Neural crest cell (in vitro differentiated cells): ENCODE results near the gene TRUB1. TPM values are rescaled to one million over a fixed set of nuclear protein-coding genes. Genes with fewer than 3 reads are reported as not detected.

Experiments used
- DNase-seq: peaks from one replicate; pipeline ENCODE4 v3.0.0; 2021; ENCODE audit warnings: low read depth, mixed read lengths, low spot score
- H3K27ac Mint-ChIP-seq: one replicate; pipeline ENCODE4 v1.8.0; 2021; ENCODE audit warnings: mild to moderate bottlenecking, mixed read lengths; ENCODE audit not compliant: unreplicated experiment
- H3K27me3 Mint-ChIP-seq: 2 replicates; pipeline ENCODE4 v1.8.0; 2021; ENCODE audit warnings: low read depth, mild to moderate bottlenecking, mixed read lengths
- H3K36me3 Mint-ChIP-seq: 2 replicates; pipeline ENCODE4 v1.8.0; 2021; ENCODE audit warnings: low read depth, mild to moderate bottlenecking, mixed read lengths
- H3K4me1 Mint-ChIP-seq: 2 replicates; pipeline ENCODE4 v1.8.0; 2021; ENCODE audit warnings: mixed read lengths
- H3K4me3 Mint-ChIP-seq: one replicate; pipeline ENCODE4 v1.8.0; 2021; ENCODE audit warnings: mild to moderate bottlenecking, mixed read lengths
- H3K9me3 Mint-ChIP-seq: 2 replicates; pipeline ENCODE4 v1.8.0; 2021; ENCODE audit warnings: mixed read lengths
- CTCF ChIP-seq: fragments of 200-600 bp; sonication (generic); conservative IDR thresholded peaks from 2 replicates; pipeline ENCODE4 v1.5.0; 2021; ENCODE audit warnings: antibody characterized with exemption, mild to moderate bottlenecking
- total RNA-seq: library from RNA; stranded (reverse); gene quantifications from 2 replicates; pipeline ENCODE4 v1.2.1, GENCODE V29; 2021

TRUB1 gene
- total RNA-seq, 1 donor from 2014 or later: 17.5 TPM

- no peak for TF ChIP-seq CTCF
- H3K27ac Mint-ChIP-seq: no peak overlapping the region
- H3K9me3 Mint-ChIP-seq: no peaks in the 10 kb centered on the region
- peaks cover 6% of the 10 kb centered on the region for H3K4me1 Mint-ChIP-seq
- H3K36me3 Mint-ChIP-seq: no peaks in the 10 kb centered on the region
- no peaks in the 10 kb centered on the region for H3K27me3 Mint-ChIP-seq
- H3K4me3 Mint-ChIP-seq: no peak overlapping the region
- no peak for DNase-seq
These were observed 65.4 kb downstream of the TRUB1 start for GRCh38 chr10:115003396-115003795.

- no peak for TF ChIP-seq CTCF
- no peaks in the 10 kb centered on the region for H3K36me3 Mint-ChIP-seq
- H3K4me3 Mint-ChIP-seq: no peak overlapping the region
- no peak overlapping the region for H3K27ac Mint-ChIP-seq
- no peak for DNase-seq
- H3K9me3 Mint-ChIP-seq: no peaks in the 10 kb centered on the region
- H3K27me3 Mint-ChIP-seq: no peaks in the 10 kb centered on the region
- H3K4me1 Mint-ChIP-seq: peaks cover 6% of the 10 kb centered on the region
These were observed 66.4 kb downstream of the TRUB1 start for GRCh38 chr10:115004236-115004862.

- Mint-ChIP-seq H3K27me3 (no peaks in the 10 kb centered on the region), H3K4me1 (peaks cover 6% of the 10 kb centered on the region), H3K27ac (no peak overlapping the region), H3K4me3 (no peak overlapping the region), H3K36me3 (no peaks in the 10 kb centered on the region), H3K9me3 (no peaks in the 10 kb centered on the region)
- no peak for DNase-seq
- TF ChIP-seq CTCF: no peak
These were observed 67.8 kb downstream of the TRUB1 start for GRCh38 chr10:115005771-115006170.

GRCh38 chr10:115018185-115018931 lies 80.4 kb downstream of the TRUB1 start:
- peaks cover 3% of the 10 kb centered on the region for H3K9me3 Mint-ChIP-seq

GRCh38 chr10:115020449-115020848 lies 82.5 kb downstream of the TRUB1 start:
- Mint-ChIP-seq H3K27me3 (no peaks in the 10 kb centered on the region), H3K27ac (no peak overlapping the region), H3K36me3 (no peaks in the 10 kb centered on the region), H3K4me1 (peaks cover 8% of the 10 kb centered on the region), H3K4me3 (no peak overlapping the region), H3K9me3 (peaks cover 3% of the 10 kb centered on the region)
- no peak for TF ChIP-seq CTCF
- DNase-seq: no peak

More at GRCh38 chr10:115018185-115018931, 80.4 kb downstream of the TRUB1 start:
- no peak overlapping the region for H3K4me3 Mint-ChIP-seq
- H3K27ac Mint-ChIP-seq: no peak overlapping the region
- peaks cover 8% of the 10 kb centered on the region for H3K4me1 Mint-ChIP-seq
- H3K36me3 Mint-ChIP-seq: no peaks in the 10 kb centered on the region
- TF ChIP-seq CTCF: no peak
- DNase-seq: no peak
- no peaks in the 10 kb centered on the region for H3K27me3 Mint-ChIP-seq
